ENCODE results near the gene ZNF573. TPM values are rescaled to one million over a fixed set of nuclear protein-coding genes. Genes with fewer than 3 reads are reported as not detected.

ZNF573 gene
- total and polyA plus RNA-seq, 2 experiments from 2014 or later, result 7.7 to 10.3 TPM

DNA sequence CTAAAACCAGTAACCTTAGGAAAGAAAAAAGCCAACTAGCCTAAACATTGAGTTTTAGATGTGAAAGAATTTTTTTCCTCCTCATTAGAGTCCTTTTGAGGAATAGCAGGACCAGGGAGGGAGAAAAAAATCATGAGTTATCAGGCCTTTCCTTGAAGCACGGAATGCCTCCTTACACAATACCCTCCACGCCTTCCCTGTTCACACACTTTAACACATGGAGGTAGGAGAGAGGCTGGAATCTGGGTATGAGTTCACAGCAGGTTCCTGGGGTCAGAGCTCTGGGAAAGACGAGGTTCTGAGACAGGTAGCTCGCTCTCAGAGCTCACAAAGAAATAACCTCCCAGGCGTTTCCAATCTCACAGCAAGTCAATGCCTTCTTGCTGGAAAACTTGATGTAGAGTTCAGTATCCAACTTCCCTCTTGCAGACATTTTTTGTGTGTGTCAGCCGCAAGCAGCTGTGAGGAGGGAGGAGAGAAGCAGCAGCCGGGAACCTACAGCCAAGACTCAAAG lies 716 bp downstream of the ZNF573 start (continued):
- TF ChIP-seq, protein P1, sequence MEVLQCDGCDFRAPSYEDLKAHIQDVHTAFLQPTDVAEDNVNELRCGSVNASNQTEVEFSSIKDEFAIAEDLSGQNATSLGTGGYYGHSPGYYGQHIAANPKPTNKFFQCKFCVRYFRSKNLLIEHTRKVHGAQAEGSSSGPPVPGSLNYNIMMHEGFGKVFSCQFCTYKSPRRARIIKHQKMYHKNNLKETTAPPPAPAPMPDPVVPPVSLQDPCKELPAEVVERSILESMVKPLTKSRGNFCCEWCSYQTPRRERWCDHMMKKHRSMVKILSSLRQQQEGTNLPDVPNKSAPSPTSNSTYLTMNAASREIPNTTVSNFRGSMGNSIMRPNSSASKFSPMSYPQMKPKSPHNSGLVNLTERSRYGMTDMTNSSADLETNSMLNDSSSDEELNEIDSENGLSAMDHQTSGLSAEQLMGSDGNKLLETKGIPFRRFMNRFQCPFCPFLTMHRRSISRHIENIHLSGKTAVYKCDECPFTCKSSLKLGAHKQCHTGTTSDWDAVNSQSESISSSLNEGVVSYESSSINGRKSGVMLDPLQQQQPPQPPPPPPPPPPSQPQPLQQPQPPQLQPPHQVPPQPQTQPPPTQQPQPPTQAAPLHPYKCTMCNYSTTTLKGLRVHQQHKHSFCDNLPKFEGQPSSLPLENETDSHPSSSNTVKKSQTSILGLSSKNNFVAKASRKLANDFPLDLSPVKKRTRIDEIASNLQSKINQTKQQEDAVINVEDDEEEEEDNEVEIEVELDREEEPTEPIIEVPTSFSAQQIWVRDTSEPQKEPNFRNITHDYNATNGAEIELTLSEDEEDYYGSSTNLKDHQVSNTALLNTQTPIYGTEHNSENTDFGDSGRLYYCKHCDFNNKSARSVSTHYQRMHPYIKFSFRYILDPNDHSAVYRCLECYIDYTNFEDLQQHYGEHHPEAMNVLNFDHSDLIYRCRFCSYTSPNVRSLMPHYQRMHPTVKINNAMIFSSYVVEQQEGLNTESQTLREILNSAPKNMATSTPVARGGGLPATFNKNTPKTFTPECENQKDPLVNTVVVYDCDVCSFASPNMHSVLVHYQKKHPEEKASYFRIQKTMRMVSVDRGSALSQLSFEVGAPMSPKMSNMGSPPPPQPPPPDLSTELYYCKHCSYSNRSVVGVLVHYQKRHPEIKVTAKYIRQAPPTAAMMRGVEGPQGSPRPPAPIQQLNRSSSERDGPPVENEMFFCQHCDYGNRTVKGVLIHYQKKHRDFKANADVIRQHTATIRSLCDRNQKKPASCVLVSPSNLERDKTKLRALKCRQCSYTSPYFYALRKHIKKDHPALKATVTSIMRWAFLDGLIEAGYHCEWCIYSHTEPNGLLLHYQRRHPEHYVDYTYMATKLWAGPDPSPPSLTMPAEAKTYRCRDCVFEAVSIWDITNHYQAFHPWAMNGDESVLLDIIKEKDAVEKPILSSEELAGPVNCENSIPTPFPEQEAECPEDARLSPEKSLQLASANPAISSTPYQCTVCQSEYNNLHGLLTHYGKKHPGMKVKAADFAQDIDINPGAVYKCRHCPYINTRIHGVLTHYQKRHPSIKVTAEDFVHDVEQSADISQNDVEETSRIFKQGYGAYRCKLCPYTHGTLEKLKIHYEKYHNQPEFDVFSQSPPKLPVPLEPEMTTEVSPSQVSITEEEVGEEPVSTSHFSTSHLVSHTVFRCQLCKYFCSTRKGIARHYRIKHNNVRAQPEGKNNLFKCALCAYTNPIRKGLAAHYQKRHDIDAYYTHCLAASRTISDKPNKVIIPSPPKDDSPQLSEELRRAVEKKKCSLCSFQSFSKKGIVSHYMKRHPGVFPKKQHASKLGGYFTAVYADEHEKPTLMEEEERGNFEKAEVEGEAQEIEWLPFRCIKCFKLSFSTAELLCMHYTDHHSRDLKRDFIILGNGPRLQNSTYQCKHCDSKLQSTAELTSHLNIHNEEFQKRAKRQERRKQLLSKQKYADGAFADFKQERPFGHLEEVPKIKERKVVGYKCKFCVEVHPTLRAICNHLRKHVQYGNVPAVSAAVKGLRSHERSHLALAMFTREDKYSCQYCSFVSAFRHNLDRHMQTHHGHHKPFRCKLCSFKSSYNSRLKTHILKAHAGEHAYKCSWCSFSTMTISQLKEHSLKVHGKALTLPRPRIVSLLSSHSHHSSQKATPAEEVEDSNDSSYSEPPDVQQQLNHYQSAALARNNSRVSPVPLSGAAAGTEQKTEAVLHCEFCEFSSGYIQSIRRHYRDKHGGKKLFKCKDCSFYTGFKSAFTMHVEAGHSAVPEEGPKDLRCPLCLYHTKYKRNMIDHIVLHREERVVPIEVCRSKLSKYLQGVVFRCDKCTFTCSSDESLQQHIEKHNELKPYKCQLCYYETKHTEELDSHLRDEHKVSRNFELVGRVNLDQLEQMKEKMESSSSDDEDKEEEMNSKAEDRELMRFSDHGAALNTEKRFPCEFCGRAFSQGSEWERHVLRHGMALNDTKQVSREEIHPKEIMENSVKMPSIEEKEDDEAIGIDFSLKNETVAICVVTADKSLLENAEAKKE (CRISPR knock-in tag; IDR thresholded peaks at IDR 0.05), result no peak
- TF ChIP-seq, protein P2, sequence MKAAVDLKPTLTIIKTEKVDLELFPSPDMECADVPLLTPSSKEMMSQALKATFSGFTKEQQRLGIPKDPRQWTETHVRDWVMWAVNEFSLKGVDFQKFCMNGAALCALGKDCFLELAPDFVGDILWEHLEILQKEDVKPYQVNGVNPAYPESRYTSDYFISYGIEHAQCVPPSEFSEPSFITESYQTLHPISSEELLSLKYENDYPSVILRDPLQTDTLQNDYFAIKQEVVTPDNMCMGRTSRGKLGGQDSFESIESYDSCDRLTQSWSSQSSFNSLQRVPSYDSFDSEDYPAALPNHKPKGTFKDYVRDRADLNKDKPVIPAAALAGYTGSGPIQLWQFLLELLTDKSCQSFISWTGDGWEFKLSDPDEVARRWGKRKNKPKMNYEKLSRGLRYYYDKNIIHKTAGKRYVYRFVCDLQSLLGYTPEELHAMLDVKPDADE (IDR thresholded peaks at IDR 0.05), result no peak
- TF ChIP-seq, protein P3, sequence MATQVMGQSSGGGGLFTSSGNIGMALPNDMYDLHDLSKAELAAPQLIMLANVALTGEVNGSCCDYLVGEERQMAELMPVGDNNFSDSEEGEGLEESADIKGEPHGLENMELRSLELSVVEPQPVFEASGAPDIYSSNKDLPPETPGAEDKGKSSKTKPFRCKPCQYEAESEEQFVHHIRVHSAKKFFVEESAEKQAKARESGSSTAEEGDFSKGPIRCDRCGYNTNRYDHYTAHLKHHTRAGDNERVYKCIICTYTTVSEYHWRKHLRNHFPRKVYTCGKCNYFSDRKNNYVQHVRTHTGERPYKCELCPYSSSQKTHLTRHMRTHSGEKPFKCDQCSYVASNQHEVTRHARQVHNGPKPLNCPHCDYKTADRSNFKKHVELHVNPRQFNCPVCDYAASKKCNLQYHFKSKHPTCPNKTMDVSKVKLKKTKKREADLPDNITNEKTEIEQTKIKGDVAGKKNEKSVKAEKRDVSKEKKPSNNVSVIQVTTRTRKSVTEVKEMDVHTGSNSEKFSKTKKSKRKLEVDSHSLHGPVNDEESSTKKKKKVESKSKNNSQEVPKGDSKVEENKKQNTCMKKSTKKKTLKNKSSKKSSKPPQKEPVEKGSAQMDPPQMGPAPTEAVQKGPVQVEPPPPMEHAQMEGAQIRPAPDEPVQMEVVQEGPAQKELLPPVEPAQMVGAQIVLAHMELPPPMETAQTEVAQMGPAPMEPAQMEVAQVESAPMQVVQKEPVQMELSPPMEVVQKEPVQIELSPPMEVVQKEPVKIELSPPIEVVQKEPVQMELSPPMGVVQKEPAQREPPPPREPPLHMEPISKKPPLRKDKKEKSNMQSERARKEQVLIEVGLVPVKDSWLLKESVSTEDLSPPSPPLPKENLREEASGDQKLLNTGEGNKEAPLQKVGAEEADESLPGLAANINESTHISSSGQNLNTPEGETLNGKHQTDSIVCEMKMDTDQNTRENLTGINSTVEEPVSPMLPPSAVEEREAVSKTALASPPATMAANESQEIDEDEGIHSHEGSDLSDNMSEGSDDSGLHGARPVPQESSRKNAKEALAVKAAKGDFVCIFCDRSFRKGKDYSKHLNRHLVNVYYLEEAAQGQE (IDR thresholded peaks at IDR 0.05; ENCODE audit: unreplicated experiment), result no peak
- TF ChIP-seq CREB1 (CRISPR knock-in tag; IDR thresholded peaks at IDR 0.05; ENCODE audit: low read depth) (no peak), JUNB (IDR thresholded peaks at IDR 0.05; ENCODE audit: unreplicated experiment) (no peak), EZH2phosphoT487 (IDR thresholded peaks at IDR 0.05; ENCODE audit: unreplicated experiment) (no peak), ZNF114 (CRISPR knock-in tag; IDR thresholded peaks at IDR 0.05) (no peak), NANOG (IDR thresholded peaks at IDR 0.05; ENCODE audit: borderline replicate concordance) (no peak), ZNF331 (CRISPR knock-in tag; IDR thresholded peaks at IDR 0.05; ENCODE audit: low read depth) (no peak), EZH2 (IDR thresholded peaks at IDR 0.05; ENCODE audit: low read depth, unreplicated experiment) (no peak), STAT1 (IDR thresholded peaks at IDR 0.05; ENCODE audit: unreplicated experiment) (no peak)
